Colonic mucosa (tissue), 4 donors: ENCODE data around the gene CWC15. TPM values are rescaled to one million over a fixed set of nuclear protein-coding genes. Genes with fewer than 3 reads are reported as not detected.

Source experiments
- DNase-seq: peaks from one replicate; pipeline ENCODE4 v3.0.0-alpha.2; 2020
- H3K27ac ChIP-seq: fragments of 200-600 bp; one replicate; pipeline ENCODE4 v1.8.0; 2021
- H3K27me3 ChIP-seq: fragments of 200-600 bp; one replicate; pipeline ENCODE4 v1.8.0; 2021
- H3K36me3 ChIP-seq: fragments of 200-600 bp; one replicate; pipeline ENCODE4 v1.8.0; 2021
- H3K4me1 ChIP-seq: fragments of 200-600 bp; one replicate; pipeline ENCODE4 v1.8.0; 2021; ENCODE audit warnings: mild to moderate bottlenecking
- H3K4me3 ChIP-seq: fragments of 200-600 bp; one replicate; pipeline ENCODE4 v1.8.0; 2021
- H3K9ac ChIP-seq, 2 donors: one replicate each; pipeline ENCODE4 v1.7.0; 2013; ENCODE audit warnings: control low read depth in 2 of 2, low read depth in 2 of 2, low read length in 2 of 2
- H3K9me3 ChIP-seq: fragments of 200-600 bp; one replicate; pipeline ENCODE4 v1.8.0; 2021
- intact Hi-C: fragments of 100-400 bp; cut with DNase I; formaldehyde crosslinking; loops from one replicate; pipeline ENCODE4 v1.14.1; 2022
- total RNA-seq, 2 donors: library from RNA; stranded (reverse); fragmentation: NEBNext Ultra II Directional in 1 of 2; extraction: Animal tissue kit (Norgen Biotek cat#: 25700) in 1 of 2; gene quantifications; one replicate each; pipeline ENCODE4 v1.2.1, GENCODE V29; 2021
- TF ChIP-seq, protein P1 (sequence below): fragments of 200-600 bp; IDR thresholded peaks from one replicate; pipeline ENCODE4 v1.8.0; 2022; ENCODE audit warnings: antibody characterized with exemption, mild to moderate bottlenecking
- donor health status: healthy.
- donor health status: DM: no; HTN: no; CAD: no.
- donor health status: DM: no; HTN: no; CAD: no.

Gene CWC15
- total RNA-seq, 2 donors from 2014 or later, result 40.4 to 47.5 TPM

DNA sequence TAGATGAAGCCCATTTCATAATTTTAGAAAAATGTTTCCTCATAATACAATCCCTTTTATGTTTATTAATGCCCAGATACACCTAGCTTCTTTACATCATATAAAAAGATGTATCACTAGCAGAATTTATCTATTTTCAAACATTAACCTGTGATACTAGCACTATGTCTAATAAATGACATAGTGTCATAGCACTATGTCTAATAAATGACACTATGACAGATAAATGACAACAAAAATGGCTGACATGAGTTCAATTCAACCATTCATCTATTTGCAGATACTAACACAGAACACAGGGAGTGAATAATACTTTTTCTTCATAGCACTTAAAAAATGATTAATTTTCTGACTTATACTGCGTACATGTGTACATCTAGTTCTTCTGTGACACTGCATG is 32.3 kb upstream of the CWC15 start:
- Histone ChIP-seq H3K9ac (no peak overlapping the region), H3K36me3 (no peaks in the 10 kb centered on the region), H3K9me3 (no peaks in the 10 kb centered on the region), H3K27ac (no peak overlapping the region), H3K27me3 (no peaks in the 10 kb centered on the region), H3K4me3 (no peak overlapping the region), H3K4me1 (no peaks in the 10 kb centered on the region)
- no peak for DNase-seq
- TF ChIP-seq, protein P1, sequence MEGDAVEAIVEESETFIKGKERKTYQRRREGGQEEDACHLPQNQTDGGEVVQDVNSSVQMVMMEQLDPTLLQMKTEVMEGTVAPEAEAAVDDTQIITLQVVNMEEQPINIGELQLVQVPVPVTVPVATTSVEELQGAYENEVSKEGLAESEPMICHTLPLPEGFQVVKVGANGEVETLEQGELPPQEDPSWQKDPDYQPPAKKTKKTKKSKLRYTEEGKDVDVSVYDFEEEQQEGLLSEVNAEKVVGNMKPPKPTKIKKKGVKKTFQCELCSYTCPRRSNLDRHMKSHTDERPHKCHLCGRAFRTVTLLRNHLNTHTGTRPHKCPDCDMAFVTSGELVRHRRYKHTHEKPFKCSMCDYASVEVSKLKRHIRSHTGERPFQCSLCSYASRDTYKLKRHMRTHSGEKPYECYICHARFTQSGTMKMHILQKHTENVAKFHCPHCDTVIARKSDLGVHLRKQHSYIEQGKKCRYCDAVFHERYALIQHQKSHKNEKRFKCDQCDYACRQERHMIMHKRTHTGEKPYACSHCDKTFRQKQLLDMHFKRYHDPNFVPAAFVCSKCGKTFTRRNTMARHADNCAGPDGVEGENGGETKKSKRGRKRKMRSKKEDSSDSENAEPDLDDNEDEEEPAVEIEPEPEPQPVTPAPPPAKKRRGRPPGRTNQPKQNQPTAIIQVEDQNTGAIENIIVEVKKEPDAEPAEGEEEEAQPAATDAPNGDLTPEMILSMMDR, result no peak
- intact Hi-C loops, result no loop called here

DNA sequence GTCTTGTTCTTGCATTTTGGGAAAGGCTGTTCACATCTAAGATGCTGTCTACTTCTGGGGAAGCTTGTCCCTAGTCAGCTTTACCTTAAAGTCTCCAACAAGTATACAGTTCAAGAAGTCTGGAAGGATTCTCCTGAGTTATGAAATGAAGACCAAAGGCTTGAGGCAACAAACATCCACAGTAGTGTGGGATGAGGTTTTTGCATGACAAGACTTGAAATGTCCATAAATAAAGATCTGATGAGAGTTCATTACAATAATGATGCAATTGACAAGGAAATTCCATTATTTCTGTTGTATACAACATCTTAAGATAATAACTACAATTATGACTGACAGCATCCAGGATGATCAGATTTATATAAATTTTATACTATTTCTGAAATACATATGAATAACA is 30.4 kb upstream of the CWC15 start:
- no peaks in the 10 kb centered on the region for H3K9me3 ChIP-seq
- DNase-seq, result no peak
- intact Hi-C loops, result no loop called here
- TF ChIP-seq, protein P1, result no peak
- no peak overlapping the region for H3K9ac ChIP-seq
- no peaks in the 10 kb centered on the region for H3K36me3 ChIP-seq
- H3K4me3 ChIP-seq, result no peak overlapping the region
- no peaks in the 10 kb centered on the region for H3K27me3 ChIP-seq
- no peaks in the 10 kb centered on the region for H3K4me1 ChIP-seq
- H3K27ac ChIP-seq, result no peak overlapping the region

DNA sequence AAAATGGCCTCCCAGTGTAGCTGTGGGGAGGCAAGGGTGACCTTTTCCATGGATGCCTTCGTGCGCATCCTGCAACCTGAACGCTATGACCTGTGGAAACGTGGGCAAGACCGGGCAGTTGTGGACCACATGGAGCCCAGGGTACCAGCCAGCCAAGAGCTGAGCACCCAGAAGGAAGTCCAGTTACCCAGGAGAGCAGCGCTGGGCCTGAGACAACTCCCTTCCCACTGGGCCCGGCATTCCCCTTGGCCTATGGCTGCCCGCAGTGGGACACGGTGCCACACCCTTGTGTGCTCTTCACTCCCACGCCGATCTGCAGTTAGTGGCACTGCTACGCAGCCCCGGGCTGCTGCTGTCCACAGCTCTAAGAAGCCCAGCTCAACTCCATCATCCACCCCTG is 24.9 kb upstream of the CWC15 start:
- Histone ChIP-seq H3K4me3 (no peak overlapping the region), H3K27me3 (no peaks in the 10 kb centered on the region), H3K36me3 (no peaks in the 10 kb centered on the region), H3K27ac (no peak overlapping the region), H3K4me1 (no peaks in the 10 kb centered on the region), H3K9me3 (no peaks in the 10 kb centered on the region), H3K9ac (no peak overlapping the region)
- intact Hi-C loops, result no loop called here
- TF ChIP-seq, protein P1, result no peak
- no peak for DNase-seq

DNA sequence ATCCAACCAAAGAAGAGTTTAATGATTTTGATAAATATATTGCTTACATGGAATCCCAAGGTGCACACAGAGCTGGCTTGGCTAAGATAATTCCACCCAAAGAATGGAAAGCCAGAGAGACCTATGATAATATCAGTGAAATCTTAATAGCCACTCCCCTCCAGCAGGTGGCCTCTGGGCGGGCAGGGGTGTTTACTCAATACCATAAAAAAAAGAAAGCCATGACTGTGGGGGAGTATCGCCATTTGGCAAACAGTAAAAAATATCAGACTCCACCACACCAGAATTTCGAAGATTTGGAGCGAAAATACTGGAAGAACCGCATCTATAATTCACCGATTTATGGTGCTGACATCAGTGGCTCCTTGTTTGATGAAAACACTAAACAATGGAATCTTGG is 24.1 kb upstream of the CWC15 start:
- Histone ChIP-seq H3K9me3 (no peaks in the 10 kb centered on the region), H3K4me1 (no peaks in the 10 kb centered on the region), H3K9ac (no peak overlapping the region), H3K36me3 (no peaks in the 10 kb centered on the region), H3K27ac (no peak overlapping the region), H3K27me3 (no peaks in the 10 kb centered on the region), H3K4me3 (no peak overlapping the region)
- TF ChIP-seq, protein P1, result no peak
- no peak for DNase-seq
- intact Hi-C loops, result no loop called here

DNA sequence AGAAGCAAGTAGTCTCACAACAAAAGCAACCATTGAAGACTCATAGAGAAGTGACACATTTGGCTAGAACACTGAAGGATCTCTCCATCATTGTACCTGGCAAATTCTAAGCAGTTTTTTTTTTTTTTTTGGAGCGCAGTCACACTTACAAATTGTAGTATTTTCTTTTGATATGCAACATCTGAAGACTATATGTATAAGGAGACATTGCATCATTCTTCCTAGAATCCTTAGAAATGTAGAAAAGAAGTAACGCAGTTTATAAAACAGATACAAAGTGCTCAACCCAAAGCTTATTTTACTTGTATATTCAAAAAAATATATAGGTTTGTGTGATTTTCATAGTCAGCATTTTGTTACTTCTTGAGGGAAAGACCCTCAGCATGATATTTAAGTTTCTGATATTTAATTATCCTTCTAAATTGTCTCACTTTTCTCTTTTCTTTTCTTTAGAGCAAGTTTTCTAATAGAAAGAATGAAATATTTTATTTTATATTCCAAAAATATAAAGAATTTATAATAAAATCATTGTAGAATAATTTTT is 20.1 kb upstream of the CWC15 start:
- H3K27me3 ChIP-seq, result no peaks in the 10 kb centered on the region
- intact Hi-C loops, result no loop called here

More for the DNA sequence above, 20.1 kb upstream of the CWC15 start:
- no peak for DNase-seq
- H3K9ac ChIP-seq, result no peak overlapping the region
- TF ChIP-seq, protein P1, result no peak
- no peaks in the 10 kb centered on the region for H3K4me1 ChIP-seq
- H3K36me3 ChIP-seq, result no peaks in the 10 kb centered on the region
- no peaks in the 10 kb centered on the region for H3K9me3 ChIP-seq
- no peak overlapping the region for H3K4me3 ChIP-seq
- no peak overlapping the region for H3K27ac ChIP-seq
